Measurements from ENCODE around the gene KLK15.

The KLK15 gene

DNA sequence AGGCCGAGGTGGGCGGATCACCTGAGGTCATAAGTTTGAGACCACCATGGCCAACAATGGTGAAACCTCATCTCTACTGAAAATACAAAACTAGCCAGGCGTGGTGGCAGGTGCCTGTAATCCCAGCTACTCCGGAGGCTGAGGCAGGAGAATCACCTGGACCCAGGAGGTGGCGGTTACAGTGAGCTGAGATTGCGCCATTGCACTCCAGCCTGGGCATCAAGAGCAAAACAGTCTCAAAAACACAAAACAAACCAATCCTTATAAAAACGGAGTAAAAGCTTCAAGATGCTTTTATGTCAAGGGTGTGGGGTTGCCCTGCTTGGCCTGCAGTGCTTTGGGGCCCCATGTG is 36.0 kb downstream of the KLK15 start:
- DNase-seq (ENCODE audit: extremely low read depth, low read depth), result no peak
- TF ChIP-seq, protein P1, sequence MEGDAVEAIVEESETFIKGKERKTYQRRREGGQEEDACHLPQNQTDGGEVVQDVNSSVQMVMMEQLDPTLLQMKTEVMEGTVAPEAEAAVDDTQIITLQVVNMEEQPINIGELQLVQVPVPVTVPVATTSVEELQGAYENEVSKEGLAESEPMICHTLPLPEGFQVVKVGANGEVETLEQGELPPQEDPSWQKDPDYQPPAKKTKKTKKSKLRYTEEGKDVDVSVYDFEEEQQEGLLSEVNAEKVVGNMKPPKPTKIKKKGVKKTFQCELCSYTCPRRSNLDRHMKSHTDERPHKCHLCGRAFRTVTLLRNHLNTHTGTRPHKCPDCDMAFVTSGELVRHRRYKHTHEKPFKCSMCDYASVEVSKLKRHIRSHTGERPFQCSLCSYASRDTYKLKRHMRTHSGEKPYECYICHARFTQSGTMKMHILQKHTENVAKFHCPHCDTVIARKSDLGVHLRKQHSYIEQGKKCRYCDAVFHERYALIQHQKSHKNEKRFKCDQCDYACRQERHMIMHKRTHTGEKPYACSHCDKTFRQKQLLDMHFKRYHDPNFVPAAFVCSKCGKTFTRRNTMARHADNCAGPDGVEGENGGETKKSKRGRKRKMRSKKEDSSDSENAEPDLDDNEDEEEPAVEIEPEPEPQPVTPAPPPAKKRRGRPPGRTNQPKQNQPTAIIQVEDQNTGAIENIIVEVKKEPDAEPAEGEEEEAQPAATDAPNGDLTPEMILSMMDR (IDR thresholded peaks at IDR 0.05; ENCODE audit: low read depth, low read length, missing control alignments), result no peak
- H3K4me3 ChIP-seq (replicated peaks; ENCODE audit: low read depth, low read length), result no peak overlapping the region

DNA sequence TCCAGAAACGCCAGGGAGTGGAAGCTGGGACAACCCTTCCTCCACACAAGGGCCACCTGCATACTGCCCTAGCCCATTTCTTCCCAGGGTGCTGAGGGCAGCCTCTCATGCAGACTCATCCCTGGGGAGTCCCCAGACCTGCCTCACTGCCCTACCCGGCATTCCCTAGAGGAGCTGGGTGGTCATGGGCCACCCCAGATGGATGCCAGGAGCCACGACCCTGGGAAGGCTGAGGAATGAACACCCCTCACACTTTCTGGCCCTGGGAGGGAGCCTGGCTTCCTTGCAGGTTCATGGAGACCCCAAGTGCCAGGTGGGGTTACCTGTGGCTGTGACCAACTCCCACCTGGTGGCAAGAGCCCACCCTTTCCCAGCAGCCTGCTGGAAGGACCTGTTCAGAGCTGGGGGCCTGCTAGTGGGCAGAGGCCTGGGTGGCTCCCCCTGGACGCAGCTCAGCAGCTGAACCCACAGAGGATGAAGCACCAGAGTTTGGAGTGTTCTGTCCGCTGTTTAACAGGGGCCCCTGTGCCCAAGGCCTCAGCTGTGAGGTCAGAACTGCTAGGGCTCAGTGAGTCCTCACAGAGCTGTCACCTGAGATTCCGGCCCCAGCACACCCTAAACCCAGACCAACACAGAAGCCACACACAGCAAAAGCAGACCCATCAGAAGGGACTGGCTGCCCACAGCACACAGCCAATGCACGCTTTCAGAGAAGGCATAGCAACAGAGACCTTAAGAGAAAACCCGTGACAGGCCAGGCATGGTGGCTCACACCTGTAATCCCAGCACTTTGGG is 36.5 kb downstream of the KLK15 start:
- H3K4me3 ChIP-seq (replicated peaks; ENCODE audit: low read depth, low read length), result no peak overlapping the region
- TF ChIP-seq, protein P1 (IDR thresholded peaks at IDR 0.05; ENCODE audit: low read depth, low read length, missing control alignments), result no peak
- no peak for DNase-seq (ENCODE audit: extremely low read depth, low read depth)

DNA sequence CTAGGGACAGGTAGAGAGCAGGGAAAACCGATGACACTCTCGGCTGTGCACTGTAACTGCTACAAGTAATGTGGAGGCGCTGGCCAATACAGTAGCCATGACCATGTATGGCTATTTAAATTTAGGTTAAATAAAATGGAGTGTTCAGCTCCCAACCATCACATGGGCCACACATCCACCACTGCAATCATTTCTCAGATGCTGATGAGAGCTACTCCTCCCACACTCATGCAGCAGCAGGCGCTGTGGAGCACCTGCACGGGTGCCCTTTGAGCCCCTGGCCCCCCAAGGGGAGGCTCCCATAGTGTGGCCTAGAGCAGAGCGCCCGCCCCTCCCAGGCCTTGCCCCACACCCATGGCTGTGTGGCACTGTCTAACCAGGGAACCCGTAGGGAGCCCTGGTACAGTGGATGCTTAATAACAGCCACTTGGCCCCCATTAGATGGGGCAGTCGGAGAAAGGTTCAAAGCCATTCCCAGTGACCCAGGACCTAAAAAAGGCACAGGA is 37.2 kb downstream of the KLK15 start:
- DNase-seq (ENCODE audit: extremely low read depth, low read depth), result no peak
- TF ChIP-seq, protein P1 (IDR thresholded peaks at IDR 0.05; ENCODE audit: low read depth, low read length, missing control alignments), result peak; percentile 7
- H3K4me3 ChIP-seq (replicated peaks; ENCODE audit: low read depth, low read length), result no peak overlapping the region

DNA sequence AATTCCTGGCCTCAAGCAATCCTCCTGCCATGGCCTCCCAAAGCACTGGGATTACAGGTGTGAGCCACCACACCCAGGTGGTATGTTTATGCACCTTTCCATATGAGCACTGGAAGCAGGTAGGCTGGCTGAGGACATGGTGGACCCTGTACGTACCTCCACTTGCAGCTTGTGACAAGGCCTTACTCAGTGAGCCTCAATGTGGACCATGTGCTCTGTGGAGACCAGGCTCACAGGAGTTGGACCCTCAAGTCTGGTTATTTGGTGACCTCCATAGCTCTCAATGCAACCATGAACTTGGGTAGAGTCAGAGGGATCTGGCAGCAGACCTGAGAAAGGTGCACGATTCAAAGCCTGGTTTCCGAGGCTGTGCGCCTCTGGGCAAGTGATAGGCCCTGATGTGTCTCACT is 37.7 kb downstream of the KLK15 start:
- no peak overlapping the region for H3K4me3 ChIP-seq (replicated peaks; ENCODE audit: low read depth, low read length)
- TF ChIP-seq, protein P1 (IDR thresholded peaks at IDR 0.05; ENCODE audit: low read depth, low read length, missing control alignments), result no peak
- no peak for DNase-seq (ENCODE audit: extremely low read depth, low read depth)

DNA sequence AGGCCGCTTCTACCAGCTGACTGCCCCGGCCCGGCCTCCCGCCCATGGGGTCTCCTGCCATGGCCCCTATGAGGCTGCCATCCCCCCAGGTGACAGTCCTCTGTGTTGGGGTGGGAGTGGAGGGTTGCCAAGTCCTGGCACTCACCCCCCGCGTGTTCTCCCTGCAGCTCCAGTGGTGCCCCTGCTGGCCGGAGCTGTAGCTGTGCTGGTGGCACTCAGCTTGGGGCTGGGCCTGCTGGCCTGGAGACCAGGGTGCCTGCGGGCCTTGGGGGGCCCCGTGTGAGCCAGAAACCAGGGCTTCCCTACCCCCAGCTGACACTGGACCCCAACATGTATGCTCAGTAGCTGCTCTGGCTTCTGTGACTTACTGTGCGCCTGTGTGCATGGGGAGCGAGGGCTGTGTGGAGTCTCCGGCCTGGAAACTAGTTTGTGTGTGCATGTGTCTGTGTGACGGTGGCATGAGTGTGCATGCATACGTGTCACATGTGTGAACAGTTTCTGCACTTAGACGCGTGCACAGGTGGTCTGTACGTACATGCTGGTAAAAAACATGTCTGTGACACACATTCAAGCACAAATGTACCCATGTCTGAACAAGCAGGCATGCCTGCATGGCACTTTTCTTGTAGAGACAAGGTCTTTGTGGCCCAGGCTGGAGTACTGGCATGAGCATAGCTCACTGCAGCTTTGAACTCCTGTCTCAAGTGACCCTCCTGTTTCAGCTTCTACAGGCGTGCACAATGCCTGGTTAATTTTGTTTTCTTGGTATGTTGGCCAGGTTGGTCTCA is 38.3 kb downstream of the KLK15 start:
- no peak overlapping the region for H3K4me3 ChIP-seq (replicated peaks; ENCODE audit: low read depth, low read length)
- TF ChIP-seq, protein P1 (IDR thresholded peaks at IDR 0.05; ENCODE audit: low read depth, low read length, missing control alignments), result peak; percentile 32
- peak; percentile 15 for DNase-seq (ENCODE audit: extremely low read depth, low read depth)

DNA sequence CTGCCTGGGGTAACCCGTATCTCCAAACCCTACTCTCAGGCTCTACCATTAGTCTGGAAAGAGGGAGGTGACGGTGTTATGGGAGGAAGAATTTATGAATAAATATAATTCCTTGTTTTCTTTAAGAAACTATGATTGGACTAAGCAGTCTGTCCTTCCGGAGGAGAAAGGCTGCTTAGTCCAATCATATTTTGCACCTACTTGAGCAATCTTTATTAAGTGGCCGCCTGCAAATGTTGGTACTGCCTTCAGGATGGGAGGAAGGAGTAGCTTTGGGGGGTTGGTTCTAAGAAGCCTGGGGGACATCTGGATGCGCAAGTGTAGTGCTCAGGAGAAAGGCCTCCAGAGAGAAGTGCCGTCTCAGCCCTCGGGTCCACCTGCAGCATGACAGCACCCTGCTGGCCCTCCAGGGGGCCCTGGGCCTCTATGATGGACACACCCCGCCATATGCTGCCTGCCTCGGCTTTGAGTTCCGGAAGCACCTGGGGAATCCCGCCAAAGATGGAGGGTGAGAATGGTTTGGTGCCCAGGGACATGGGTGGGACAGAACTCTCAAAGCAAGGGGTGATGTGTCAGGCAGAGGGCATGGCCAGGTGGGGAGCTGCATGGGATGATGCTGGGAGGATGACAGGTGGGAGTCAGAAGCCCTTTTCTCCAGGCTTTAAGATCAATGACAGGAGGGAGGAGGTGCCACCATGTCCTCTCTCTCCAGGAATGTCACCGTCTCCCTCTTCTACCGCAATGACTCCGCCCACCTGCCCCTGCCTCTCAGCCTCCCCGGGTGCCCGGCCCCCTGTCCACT is 39.1 kb downstream of the KLK15 start:
- peak; percentile 16 for DNase-seq (ENCODE audit: extremely low read depth, low read depth)
- TF ChIP-seq, protein P1 (IDR thresholded peaks at IDR 0.05; ENCODE audit: low read depth, low read length, missing control alignments), result peak; percentile 26
- no peak overlapping the region for H3K4me3 ChIP-seq (replicated peaks; ENCODE audit: low read depth, low read length)
